Memory B cell (primary cell): ENCODE measurements around the gene PIK3C2G.

ENCODE experiments used
- ATAC-seq: fragments of 150-1000 bp; cut with Tn5 transposase; 2 replicates; pipeline ENCODE4 v1.10.0; 2021; ENCODE audit warnings: low read depth, mild to moderate bottlenecking, moderate library complexity
- DNase-seq, 2 donors: peaks; one replicate each; pipeline ENCODE4 v3.0.0; 2022; ENCODE audit warnings: low spot score in 2 of 2
- H3K27ac Mint-ChIP-seq: one replicate; pipeline ENCODE4 v1.8.0; 2022; ENCODE audit warnings: mild to moderate bottlenecking, moderate library complexity, mixed read lengths
- H3K27me3 Mint-ChIP-seq: one replicate; pipeline ENCODE4 v1.8.0; 2022; ENCODE audit warnings: mixed read lengths
- H3K36me3 Mint-ChIP-seq: one replicate; pipeline ENCODE4 v1.8.0; 2022; ENCODE audit warnings: mild to moderate bottlenecking, mixed read lengths
- H3K4me1 Mint-ChIP-seq: one replicate; pipeline ENCODE4 v1.8.0; 2022; ENCODE audit warnings: mixed read lengths
- H3K4me3 Mint-ChIP-seq: one replicate; pipeline ENCODE4 v1.8.0; 2022; ENCODE audit warnings: mild to moderate bottlenecking, moderate library complexity, mixed read lengths
- H3K9me3 Mint-ChIP-seq: one replicate; pipeline ENCODE4 v1.8.0; 2022; ENCODE audit warnings: mixed read lengths

PIK3C2G gene

GRCh38 chr12:18296201-18296908 is 35.0 kb downstream of the PIK3C2G start:
- Mint-ChIP-seq H3K27me3 (no peaks in the 10 kb centered on the region), H3K4me3 (no peak overlapping the region), H3K4me1 (no peaks in the 10 kb centered on the region), H3K9me3 (peaks cover 13% of the 10 kb centered on the region), H3K27ac (no peak overlapping the region), H3K36me3 (no peaks in the 10 kb centered on the region)
- DNase-seq (no peak), ATAC-seq (no peak)

GRCh38 chr12:18296909-18297280 is 35.6 kb downstream of the PIK3C2G start:
- ATAC-seq (no peak), DNase-seq (no peak)
- no peak overlapping the region for H3K27ac Mint-ChIP-seq
- peaks cover 14% of the 10 kb centered on the region for H3K9me3 Mint-ChIP-seq
- H3K4me1 Mint-ChIP-seq = no peaks in the 10 kb centered on the region
- no peaks in the 10 kb centered on the region for H3K36me3 Mint-ChIP-seq
- H3K4me3 Mint-ChIP-seq = no peak overlapping the region
- H3K27me3 Mint-ChIP-seq = no peaks in the 10 kb centered on the region

- H3K4me1 Mint-ChIP-seq = no peaks in the 10 kb centered on the region
- DNase-seq = no peak
- no peaks in the 10 kb centered on the region for H3K36me3 Mint-ChIP-seq
- H3K27ac Mint-ChIP-seq = no peak overlapping the region
- no peak overlapping the region for H3K4me3 Mint-ChIP-seq
- H3K27me3 Mint-ChIP-seq = no peaks in the 10 kb centered on the region
- peaks cover 11% of the 10 kb centered on the region for H3K9me3 Mint-ChIP-seq
- no peak for ATAC-seq
Observed at GRCh38 chr12:18297902-18298301, 36.6 kb downstream of the PIK3C2G start.

GRCh38 chr12:18302809-18303430 is 41.6 kb downstream of the PIK3C2G start:
- H3K4me1 Mint-ChIP-seq = no peaks in the 10 kb centered on the region
- H3K27ac Mint-ChIP-seq = no peak overlapping the region
- H3K36me3 Mint-ChIP-seq = no peaks in the 10 kb centered on the region
- no peak for DNase-seq
- no peak for ATAC-seq
- H3K27me3 Mint-ChIP-seq = no peaks in the 10 kb centered on the region
- H3K4me3 Mint-ChIP-seq = no peak overlapping the region
- H3K9me3 Mint-ChIP-seq = peaks cover 13% of the 10 kb centered on the region

GRCh38 chr12:18304609-18305008 is 43.3 kb downstream of the PIK3C2G start:
- Mint-ChIP-seq H3K27me3 (no peaks in the 10 kb centered on the region), H3K4me3 (no peak overlapping the region), H3K36me3 (no peaks in the 10 kb centered on the region), H3K4me1 (no peaks in the 10 kb centered on the region), H3K27ac (no peak overlapping the region), H3K9me3 (peaks cover 11% of the 10 kb centered on the region)
- ATAC-seq (no peak), DNase-seq (no peak)

- no peaks in the 10 kb centered on the region for H3K27me3 Mint-ChIP-seq
- peaks cover 5% of the 10 kb centered on the region for H3K9me3 Mint-ChIP-seq
- no peak overlapping the region for H3K4me3 Mint-ChIP-seq
Observed at GRCh38 chr12:18306311-18306710, 45.0 kb downstream of the PIK3C2G start.

GRCh38 chr12:18313306-18313705 is 52.0 kb downstream of the PIK3C2G start:
- DNase-seq = no peak
- H3K27me3 Mint-ChIP-seq = no peaks in the 10 kb centered on the region
- peaks cover 2% of the 10 kb centered on the region for H3K9me3 Mint-ChIP-seq
- no peak overlapping the region for H3K4me3 Mint-ChIP-seq
- H3K4me1 Mint-ChIP-seq = no peaks in the 10 kb centered on the region
- no peak overlapping the region for H3K27ac Mint-ChIP-seq
- no peak for ATAC-seq
- H3K36me3 Mint-ChIP-seq = no peaks in the 10 kb centered on the region

More at GRCh38 chr12:18306311-18306710, 45.0 kb downstream of the PIK3C2G start:
- Mint-ChIP-seq H3K4me1 (no peaks in the 10 kb centered on the region), H3K27ac (no peak overlapping the region), H3K36me3 (no peaks in the 10 kb centered on the region)
- DNase-seq (no peak), ATAC-seq (no peak)

- Mint-ChIP-seq H3K9me3 (no peaks in the 10 kb centered on the region), H3K27ac (no peak overlapping the region), H3K36me3 (no peaks in the 10 kb centered on the region), H3K4me3 (no peak overlapping the region), H3K27me3 (no peaks in the 10 kb centered on the region), H3K4me1 (no peaks in the 10 kb centered on the region)
- DNase-seq (no peak), ATAC-seq (no peak)
Observed at GRCh38 chr12:18320036-18320617, 58.8 kb downstream of the PIK3C2G start.

GRCh38 chr12:18320976-18321375 is 59.7 kb downstream of the PIK3C2G start:
- Mint-ChIP-seq H3K4me1 (no peaks in the 10 kb centered on the region), H3K4me3 (no peak overlapping the region), H3K27me3 (no peaks in the 10 kb centered on the region), H3K27ac (no peak overlapping the region), H3K9me3 (peaks cover 1% of the 10 kb centered on the region), H3K36me3 (no peaks in the 10 kb centered on the region)
- DNase-seq (no peak), ATAC-seq (no peak)

- no peak overlapping the region for H3K4me3 Mint-ChIP-seq
- no peak overlapping the region for H3K27ac Mint-ChIP-seq
- no peaks in the 10 kb centered on the region for H3K4me1 Mint-ChIP-seq
- ATAC-seq = no peak
- H3K9me3 Mint-ChIP-seq = peaks cover 1% of the 10 kb centered on the region
- no peak for DNase-seq
- no peaks in the 10 kb centered on the region for H3K27me3 Mint-ChIP-seq
- no peaks in the 10 kb centered on the region for H3K36me3 Mint-ChIP-seq
Observed at GRCh38 chr12:18323159-18323558, 61.8 kb downstream of the PIK3C2G start.

- no peaks in the 10 kb centered on the region for H3K36me3 Mint-ChIP-seq
- peaks cover 1% of the 10 kb centered on the region for H3K9me3 Mint-ChIP-seq
- DNase-seq (no peak), ATAC-seq (no peak)
- no peaks in the 10 kb centered on the region for H3K27me3 Mint-ChIP-seq
- no peaks in the 10 kb centered on the region for H3K4me1 Mint-ChIP-seq
- H3K4me3 Mint-ChIP-seq = no peak overlapping the region
- H3K27ac Mint-ChIP-seq = no peak overlapping the region
Observed at GRCh38 chr12:18327036-18327435, 65.7 kb downstream of the PIK3C2G start.

GRCh38 chr12:18332173-18332572 is 70.9 kb downstream of the PIK3C2G start:
- Mint-ChIP-seq H3K9me3 (peaks cover 3% of the 10 kb centered on the region), H3K4me3 (no peak overlapping the region), H3K4me1 (no peaks in the 10 kb centered on the region), H3K27me3 (no peaks in the 10 kb centered on the region), H3K27ac (no peak overlapping the region), H3K36me3 (no peaks in the 10 kb centered on the region)
- DNase-seq (no peak), ATAC-seq (no peak)

GRCh38 chr12:18339633-18340032 is 78.3 kb downstream of the PIK3C2G start:
- H3K9me3 Mint-ChIP-seq = peaks cover 4% of the 10 kb centered on the region
- no peak overlapping the region for H3K27ac Mint-ChIP-seq
- H3K4me3 Mint-ChIP-seq = no peak overlapping the region
- H3K4me1 Mint-ChIP-seq = no peaks in the 10 kb centered on the region
- ATAC-seq (no peak), DNase-seq (no peak)
- H3K36me3 Mint-ChIP-seq = no peaks in the 10 kb centered on the region
- no peaks in the 10 kb centered on the region for H3K27me3 Mint-ChIP-seq

- Mint-ChIP-seq H3K4me1 (no peaks in the 10 kb centered on the region), H3K4me3 (no peak overlapping the region), H3K36me3 (no peaks in the 10 kb centered on the region), H3K27ac (no peak overlapping the region), H3K27me3 (no peaks in the 10 kb centered on the region), H3K9me3 (peaks cover 4% of the 10 kb centered on the region)
- no peak for DNase-seq
- no peak for ATAC-seq
Observed at GRCh38 chr12:18340186-18340585, 78.9 kb downstream of the PIK3C2G start.

- no peaks in the 10 kb centered on the region for H3K4me1 Mint-ChIP-seq
- H3K27ac Mint-ChIP-seq = no peak overlapping the region
- no peaks in the 10 kb centered on the region for H3K27me3 Mint-ChIP-seq
- ATAC-seq (no peak), DNase-seq (no peak)
- H3K4me3 Mint-ChIP-seq = no peak overlapping the region
- no peaks in the 10 kb centered on the region for H3K36me3 Mint-ChIP-seq
- peaks cover 3% of the 10 kb centered on the region for H3K9me3 Mint-ChIP-seq
Observed at GRCh38 chr12:18340786-18341185, 79.5 kb downstream of the PIK3C2G start.
